CD4-positive, alpha-beta memory T cell (primary cell): Measurements from ENCODE around the gene TUFT1. TPM values are rescaled to one million over a fixed set of nuclear protein-coding genes. Genes with fewer than 3 reads are reported as not detected.

ENCODE experiments used
- CTCF ChIA-PET: fragments of 350-600 bp; sonication (Branson Sonifier 250); formaldehyde crosslinking; loops from one replicate; lab custom pipeline; 2021; ENCODE audit warnings: inconsistent platforms; ENCODE audit not compliant: partially characterized antibody; lab: Charles Lee
- POLR2A ChIA-PET: fragments of 350-600 bp; sonication (Branson Sonifier 250); formaldehyde crosslinking; loops from one replicate; lab custom pipeline; 2021; ENCODE audit not compliant: partially characterized antibody; lab: Charles Lee
- DNase-seq, 5 donors: peaks; one replicate each; pipeline versions ENCODE4 v3.0.0 to v3.0.0-alpha.2; 2020 to 2022; ENCODE audit warnings: mixed read lengths in 1 of 5
- H3K27ac ChIP-seq: one replicate; pipeline ENCODE4 v1.7.0; 2013; ENCODE audit warnings: low read depth, low read length
- H3K27me3 ChIP-seq: 2 replicates; pipeline ENCODE4 v1.7.0; 2013; ENCODE audit warnings: mild to moderate bottlenecking, low read length, moderate library complexity; ENCODE audit not compliant: insufficient read depth
- H3K36me3 ChIP-seq: 2 replicates; pipeline ENCODE4 v1.7.0; 2013; ENCODE audit warnings: mild to moderate bottlenecking, low read length, moderate library complexity; ENCODE audit not compliant: insufficient read depth
- H3K4me1 ChIP-seq: 2 replicates; pipeline ENCODE4 v1.7.0; 2013; ENCODE audit warnings: mild to moderate bottlenecking, low read length, moderate library complexity; ENCODE audit not compliant: insufficient read depth
- H3K4me3 ChIP-seq, 2 donors: one replicate each; pipeline ENCODE4 v1.7.0; 2013; ENCODE audit warnings: low read length in 2 of 2, mild to moderate bottlenecking in 1 of 2
- H3K9me3 ChIP-seq, 2 donors: one replicate each; pipeline ENCODE4 v1.7.0; 2013; ENCODE audit warnings: low read length in 2 of 2, control low read depth in 1 of 2; ENCODE audit not compliant: control insufficient read depth in 1 of 2
- H3K27ac Mint-ChIP-seq, 7 donors: one replicate each; pipeline ENCODE4 v1.8.0; 2020 to 2021; ENCODE audit warnings: mixed read lengths in 7 of 7, mild to moderate bottlenecking in 6 of 7, inconsistent platforms in 3 of 7, moderate library complexity in 3 of 7
- H3K27me3 Mint-ChIP-seq, 2 donors: one replicate each; pipeline ENCODE4 v1.8.0; 2020 to 2021; ENCODE audit warnings: mixed read lengths in 2 of 2
- H3K36me3 Mint-ChIP-seq, 2 donors: one replicate each; pipeline ENCODE4 v1.8.0; 2020 to 2021; ENCODE audit warnings: mixed read lengths in 2 of 2, inconsistent platforms in 1 of 2, mild to moderate bottlenecking in 1 of 2
- H3K4me1 Mint-ChIP-seq, 4 donors: one replicate each; pipeline ENCODE4 v1.8.0; 2020 to 2021; ENCODE audit warnings: mixed read lengths in 4 of 4, mild to moderate bottlenecking in 1 of 4
- H3K4me3 Mint-ChIP-seq, 8 donors: one replicate each; pipeline ENCODE4 v1.8.0; 2020 to 2021; ENCODE audit warnings: mixed read lengths in 8 of 8, mild to moderate bottlenecking in 7 of 8, moderate library complexity in 6 of 8, inconsistent platforms in 3 of 8
- H3K9me3 Mint-ChIP-seq, 8 donors: one replicate each; pipeline ENCODE4 v1.8.0; 2020 to 2021; ENCODE audit warnings: mixed read lengths in 8 of 8, mild to moderate bottlenecking in 5 of 8, inconsistent platforms in 3 of 8, moderate library complexity in 1 of 8
- intact Hi-C: fragments of 100-400 bp; cut with micrococcal nuclease; formaldehyde crosslinking; loops from one replicate; pipeline ENCODE4 v1.15.1; 2023
- polyA plus RNA-seq, 2 donors: library from polyadenylated mRNA; unstranded; fragments of 300-500 nt; fragmentation: Illumina TruSeq; gene quantifications; one replicate each; pipeline ENCODE4 v1.2.3, GENCODE V29; 2021
- total RNA-seq, 2 experiments: library from RNA; stranded (reverse); gene quantifications; one replicate each; pipeline ENCODE4 v1.2.3, GENCODE V29; 2021

TUFT1 gene
- total and polyA plus RNA-seq, 4 experiments from 2014 or later, result 3.5 to 5.3 (median 4.7) TPM

DNA sequence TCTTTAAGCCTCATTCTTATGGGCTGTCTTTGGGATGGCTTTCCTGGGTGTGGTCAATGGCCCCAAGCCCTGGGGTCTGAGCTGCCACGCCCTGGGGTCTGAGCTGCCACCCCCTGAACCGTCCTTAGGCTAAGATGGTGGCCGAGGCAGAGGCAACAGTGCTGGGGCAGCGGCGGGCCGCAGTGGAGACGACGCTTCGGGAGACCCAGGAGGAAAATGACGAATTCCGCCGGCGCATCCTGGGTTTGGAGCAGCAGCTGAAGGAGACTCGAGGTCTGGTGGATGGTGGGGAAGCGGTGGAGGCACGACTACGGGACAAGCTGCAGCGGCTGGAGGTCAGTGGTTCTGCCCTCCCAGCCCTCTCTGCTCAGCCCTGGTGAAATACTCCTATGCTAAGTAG is 10.3 kb upstream of the TUFT1 start:
- H3K27ac ChIP-seq, result no peak overlapping the region
- no peaks in the 10 kb centered on the region for H3K36me3 ChIP-seq
- Mint-ChIP-seq H3K4me3 (no peak overlapping the region), H3K27ac (no peak overlapping the region), H3K4me1 (no peaks in the 10 kb centered on the region), H3K9me3 (no peaks in the 10 kb centered on the region), H3K36me3 (no peaks in the 10 kb centered on the region), H3K27me3 (peaks cover 2 to 3% of the 10 kb centered on the region in 2 donors)
- no peaks in the 10 kb centered on the region for H3K27me3 ChIP-seq
- intact Hi-C loops, result no loop called here
- DNase-seq, result no peak
- ChIA-PET CTCF (interaction anchor here (1.1 kb wide), 1 partner anchor 9 kb away, joined by 4 read pairs; no protein-coding TSS in a partner anchor), POLR2A (no interaction called here)
- H3K9me3 ChIP-seq, result no peaks in the 10 kb centered on the region
- no peaks in the 10 kb centered on the region for H3K4me1 ChIP-seq
- H3K4me3 ChIP-seq, result no peak overlapping the region

DNA sequence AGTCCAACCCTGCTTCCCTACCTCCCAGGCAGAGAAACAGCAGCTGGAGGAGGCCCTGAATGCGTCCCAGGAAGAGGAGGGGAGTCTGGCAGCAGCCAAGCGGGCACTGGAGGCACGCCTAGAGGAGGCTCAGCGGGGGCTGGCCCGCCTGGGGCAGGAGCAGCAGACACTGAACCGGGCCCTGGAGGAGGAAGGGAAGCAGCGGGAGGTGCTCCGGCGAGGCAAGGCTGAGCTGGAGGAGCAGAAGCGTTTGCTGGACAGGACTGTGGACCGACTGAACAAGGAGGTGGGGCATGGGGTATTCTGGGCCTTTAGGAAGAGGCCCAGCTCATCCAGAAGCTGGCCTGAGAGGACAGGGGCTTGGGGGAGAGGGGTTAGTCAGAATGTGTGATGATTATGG is 9.6 kb upstream of the TUFT1 start:
- no peaks in the 10 kb centered on the region for H3K36me3 ChIP-seq
- Mint-ChIP-seq H3K36me3 (no peaks in the 10 kb centered on the region), H3K27ac (no peak overlapping the region), H3K9me3 (no peaks in the 10 kb centered on the region), H3K27me3 (peaks cover 2 to 3% of the 10 kb centered on the region in 2 donors), H3K4me3 (no peak overlapping the region), H3K4me1 (no peaks in the 10 kb centered on the region)
- H3K27me3 ChIP-seq, result no peaks in the 10 kb centered on the region
- no peak overlapping the region for H3K27ac ChIP-seq
- intact Hi-C loops, result no loop called here
- H3K4me3 ChIP-seq, result no peak overlapping the region
- no peak for DNase-seq
- no peaks in the 10 kb centered on the region for H3K4me1 ChIP-seq
- CTCF ChIA-PET, result no interaction called here
- POLR2A ChIA-PET, result no interaction called here
- no peaks in the 10 kb centered on the region for H3K9me3 ChIP-seq

DNA sequence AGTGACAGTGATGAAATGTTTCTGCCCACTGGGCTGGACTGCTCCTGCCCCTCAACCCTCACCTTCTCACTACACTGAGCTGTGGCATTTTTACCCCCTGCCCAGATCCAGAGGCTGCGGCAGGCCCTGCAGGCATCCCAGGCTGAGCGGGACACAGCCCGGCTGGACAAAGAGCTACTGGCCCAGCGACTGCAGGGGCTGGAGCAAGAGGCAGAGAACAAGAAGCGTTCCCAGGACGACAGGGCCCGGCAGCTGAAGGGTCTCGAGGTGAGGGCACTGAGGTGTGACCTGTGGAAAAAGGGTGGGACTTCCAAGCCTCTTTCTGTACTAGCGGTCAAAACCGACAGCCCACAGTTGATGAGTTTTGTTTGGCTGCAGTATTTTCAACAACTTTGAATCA is 6.2 kb upstream of the TUFT1 start:
- no peak for DNase-seq
- no peak overlapping the region for H3K4me3 ChIP-seq
- Mint-ChIP-seq H3K4me1 (no peaks in the 10 kb centered on the region), H3K27me3 (peaks cover 2 to 3% of the 10 kb centered on the region in 2 donors), H3K36me3 (no peaks in the 10 kb centered on the region), H3K4me3 (no peak overlapping the region), H3K27ac (no peak overlapping the region), H3K9me3 (no peaks in the 10 kb centered on the region)
- ChIA-PET POLR2A (no interaction called here), CTCF (interaction anchor here (1.2 to 1.4 kb wide), 2 partner anchors 8 to 10 kb away, joined by 3 to 4 read pairs; no protein-coding TSS in a partner anchor)
- H3K27ac ChIP-seq, result no peak overlapping the region
- H3K36me3 ChIP-seq, result no peaks in the 10 kb centered on the region
- H3K9me3 ChIP-seq, result no peaks in the 10 kb centered on the region
- H3K4me1 ChIP-seq, result no peaks in the 10 kb centered on the region
- intact Hi-C loops, result loop anchor here (1.0 kb wide), 4 partner anchors 60 to 302 kb away; no protein-coding TSS in a partner anchor
- H3K27me3 ChIP-seq, result no peaks in the 10 kb centered on the region

DNA sequence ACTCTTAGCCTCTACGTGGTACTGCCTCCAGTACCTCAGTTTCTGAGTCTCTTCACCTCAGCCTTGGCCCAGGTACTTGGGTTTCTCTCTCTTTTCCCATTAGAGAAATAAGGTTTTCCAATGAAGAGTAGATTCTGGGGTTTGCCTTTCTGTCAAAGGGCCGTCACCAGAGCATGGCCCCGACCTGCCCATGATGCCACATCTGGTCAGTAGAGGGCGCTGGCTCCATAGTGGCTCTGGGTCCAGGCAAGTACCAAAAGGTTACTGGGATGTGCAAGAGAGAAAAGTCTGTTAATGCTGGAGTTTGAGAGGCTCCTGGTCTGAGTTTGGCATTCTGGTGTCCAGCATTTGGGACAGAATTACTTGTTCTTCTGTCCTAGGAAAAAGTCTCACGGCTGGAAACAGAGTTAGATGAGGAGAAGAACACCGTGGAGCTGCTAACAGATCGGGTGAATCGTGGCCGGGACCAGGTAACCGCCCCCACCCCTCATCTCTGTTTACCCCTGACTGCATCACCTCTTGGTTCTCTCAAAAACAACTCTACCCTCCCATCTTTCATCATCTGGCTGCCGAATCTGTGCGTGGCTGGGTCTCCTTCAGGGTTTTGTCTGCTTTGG is 5.3 kb upstream of the TUFT1 start:
- Histone ChIP-seq H3K36me3 (no peaks in the 10 kb centered on the region), H3K9me3 (no peaks in the 10 kb centered on the region)

DNA sequence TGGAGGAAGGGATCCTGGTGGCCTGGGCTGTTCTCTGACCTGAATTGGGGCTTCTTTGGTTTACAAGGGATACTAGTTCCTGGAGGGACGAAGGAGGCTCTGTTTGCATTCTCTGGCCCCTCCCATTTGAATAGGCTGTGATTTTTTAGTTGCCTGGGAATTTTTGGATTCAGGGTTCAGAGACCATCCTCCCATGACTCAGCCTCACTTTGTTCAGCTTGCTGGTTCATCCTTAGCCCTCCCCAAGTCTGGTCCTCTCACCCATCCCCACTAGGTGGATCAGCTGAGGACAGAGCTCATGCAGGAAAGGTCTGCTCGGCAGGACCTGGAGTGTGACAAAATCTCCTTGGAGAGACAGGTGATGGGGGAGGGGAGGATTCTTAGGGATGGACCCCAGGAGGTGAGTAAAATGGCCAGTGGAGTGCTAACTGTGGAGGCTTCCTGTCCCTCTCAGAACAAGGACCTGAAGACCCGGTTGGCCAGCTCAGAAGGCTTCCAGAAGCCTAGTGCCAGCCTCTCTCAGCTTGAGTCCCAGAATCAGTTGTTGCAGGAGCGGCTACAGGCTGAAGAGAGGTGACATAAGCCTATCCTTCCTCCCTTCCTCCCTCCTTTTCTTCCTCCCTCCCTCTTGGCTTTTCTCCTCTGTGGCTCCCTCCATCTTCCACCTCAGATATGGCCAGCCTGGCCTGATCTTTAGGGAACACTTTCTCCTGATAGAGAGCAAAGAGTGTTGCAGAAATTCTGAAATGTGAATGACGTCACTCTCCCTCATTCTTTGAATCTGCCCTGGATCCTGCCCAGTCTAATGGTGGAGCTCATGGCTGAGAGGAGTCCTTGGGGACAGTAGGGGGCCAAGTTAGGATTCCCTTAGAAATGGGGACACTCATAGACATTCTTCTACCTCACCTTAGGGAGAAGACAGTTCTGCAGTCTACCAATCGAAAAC is 4.5 kb upstream of the TUFT1 start:
- Histone ChIP-seq H3K9me3 (no peaks in the 10 kb centered on the region), H3K27me3 (no peaks in the 10 kb centered on the region), H3K4me1 (peaks cover 11% of the 10 kb centered on the region), H3K4me3 (no peak overlapping the region), H3K27ac (no peak overlapping the region), H3K36me3 (no peaks in the 10 kb centered on the region)
- H3K36me3 Mint-ChIP-seq, result peaks cover 0 to 5% of the 10 kb centered on the region in 2 donors
- H3K4me1 Mint-ChIP-seq, result peaks cover 0 to 12% (median 9%) of the 10 kb centered on the region in 4 donors
- no peak overlapping the region for H3K27ac Mint-ChIP-seq
- no peak overlapping the region for H3K4me3 Mint-ChIP-seq
- intact Hi-C loops, result no loop called here
- DNase-seq, result no peak
- ChIA-PET POLR2A (no interaction called here), CTCF (interaction anchor here (0.8 to 1.6 kb wide), 6 partner anchors 11 to 301 kb away, joined by 3 to 4 read pairs (median 3); no protein-coding TSS in a partner anchor)
- no peaks in the 10 kb centered on the region for H3K9me3 Mint-ChIP-seq
- H3K27me3 Mint-ChIP-seq, result peaks cover 2 to 3% of the 10 kb centered on the region in 2 donors

More for the DNA sequence above, 5.3 kb upstream of the TUFT1 start:
- Histone ChIP-seq H3K27me3 (no peaks in the 10 kb centered on the region), H3K27ac (no peak overlapping the region), H3K4me1 (peaks cover 7% of the 10 kb centered on the region), H3K4me3 (no peak overlapping the region)
- peak; percentile 63 to 70 (median 65) for DNase-seq
- Mint-ChIP-seq H3K4me1 (peaks cover 0 to 6% (median 4%) of the 10 kb centered on the region in 4 donors), H3K4me3 (no peak overlapping the region), H3K27ac (peak overlapping the region in 1 of 7 donors; percentile 12), H3K9me3 (no peaks in the 10 kb centered on the region), H3K27me3 (peaks cover 2 to 3% of the 10 kb centered on the region in 2 donors), H3K36me3 (no peaks in the 10 kb centered on the region)
- ChIA-PET CTCF (interaction anchor here (0.8 to 1.6 kb wide), 6 partner anchors 8 to 302 kb away, joined by 3 to 4 read pairs (median 3); no protein-coding TSS in a partner anchor), POLR2A (no interaction called here)
- intact Hi-C loops, result loop anchor here (1.0 kb wide), 4 partner anchors 60 to 302 kb away; no protein-coding TSS in a partner anchor

DNA sequence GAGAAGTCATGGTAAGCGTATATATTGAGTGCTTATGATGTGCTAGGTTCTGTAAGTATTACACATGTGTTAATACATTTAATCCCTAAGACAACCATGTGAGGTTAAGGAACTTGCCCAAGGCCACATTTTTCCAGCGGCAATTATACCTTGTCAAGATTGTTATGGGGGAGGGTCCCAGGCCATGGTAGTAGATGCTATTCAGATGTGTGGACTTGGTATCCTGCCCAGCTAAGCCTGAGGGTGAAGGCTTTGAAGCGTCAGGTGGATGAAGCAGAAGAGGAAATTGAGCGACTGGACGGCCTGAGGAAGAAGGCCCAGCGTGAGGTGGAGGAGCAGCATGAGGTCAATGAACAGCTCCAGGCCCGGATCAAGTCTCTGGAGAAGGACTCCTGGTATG is 3.6 kb upstream of the TUFT1 start:
- Histone ChIP-seq H3K36me3 (no peaks in the 10 kb centered on the region), H3K4me3 (no peak overlapping the region), H3K9me3 (no peaks in the 10 kb centered on the region), H3K27me3 (no peaks in the 10 kb centered on the region), H3K27ac (no peak overlapping the region), H3K4me1 (peaks cover 18% of the 10 kb centered on the region)
- no peak for DNase-seq
- peaks cover 0 to 2% of the 10 kb centered on the region in 2 donors for H3K27me3 Mint-ChIP-seq
- peaks cover 7 to 21% (median 17%) of the 10 kb centered on the region in 4 donors for H3K4me1 Mint-ChIP-seq
- CTCF ChIA-PET, result interaction anchor here (0.6 to 1.6 kb wide), 3 partner anchors 14 to 198 kb away, joined by 4 read pairs; no protein-coding TSS in a partner anchor
- H3K9me3 Mint-ChIP-seq, result no peaks in the 10 kb centered on the region
- POLR2A ChIA-PET, result no interaction called here
- H3K4me3 Mint-ChIP-seq, result no peak overlapping the region
- H3K27ac Mint-ChIP-seq, result no peak overlapping the region
- intact Hi-C loops, result no loop called here
- H3K36me3 Mint-ChIP-seq, result peaks cover 0 to 5% of the 10 kb centered on the region in 2 donors

DNA sequence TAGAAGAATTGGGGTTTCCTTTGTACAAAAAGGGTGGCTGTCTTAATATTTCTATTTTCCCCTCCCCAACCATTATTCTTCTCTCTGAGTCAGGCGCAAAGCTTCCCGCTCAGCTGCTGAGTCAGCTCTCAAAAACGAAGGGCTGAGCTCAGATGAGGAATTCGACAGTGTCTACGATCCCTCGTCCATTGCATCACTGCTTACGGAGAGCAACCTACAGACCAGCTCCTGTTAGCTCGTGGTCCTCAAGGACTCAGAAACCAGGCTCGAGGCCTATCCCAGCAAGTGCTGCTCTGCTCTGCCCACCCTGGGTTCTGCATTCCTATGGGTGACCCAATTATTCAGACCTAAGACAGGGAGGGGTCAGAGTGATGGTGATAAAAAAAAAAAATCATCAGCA is 3.0 kb upstream of the TUFT1 start:
- Mint-ChIP-seq H3K4me1 (peaks cover 8 to 26% (median 19%) of the 10 kb centered on the region in 4 donors), H3K36me3 (peaks cover 0 to 5% of the 10 kb centered on the region in 2 donors), H3K9me3 (no peaks in the 10 kb centered on the region), H3K27ac (no peak overlapping the region), H3K27me3 (peaks cover 0 to 2% of the 10 kb centered on the region in 2 donors), H3K4me3 (no peak overlapping the region)
- Histone ChIP-seq H3K36me3 (no peaks in the 10 kb centered on the region), H3K4me1 (peaks cover 18% of the 10 kb centered on the region), H3K4me3 (no peak overlapping the region), H3K9me3 (no peaks in the 10 kb centered on the region), H3K27ac (no peak overlapping the region), H3K27me3 (no peaks in the 10 kb centered on the region)
- ChIA-PET CTCF (interaction anchor here (0.6 to 2.3 kb wide), 4 partner anchors 50 to 299 kb away, joined by 4 to 7 read pairs (median 4); no protein-coding TSS in a partner anchor), POLR2A (no interaction called here)
- intact Hi-C loops, result no loop called here
- DNase-seq, result no peak
